ENCODE results near the gene DR1. TPM values are rescaled to one million over a fixed set of nuclear protein-coding genes. Genes with fewer than 3 reads are reported as not detected.

DR1 gene
- total and polyA plus RNA-seq, 10 of the 15 experiments (the other 5 are each of a cell fraction or from before 2014, with no cell fraction given) = 7.4 to 56.1 (median 35.4) TPM

GRCh38 chr1:93360111-93360510, 14.4 kb downstream of the DR1 start (continued):
- TF ChIP-seq SMARCA5 (IDR thresholded peaks at IDR 0.05) (no peak), GABPA (IDR thresholded peaks at IDR 0.05; ENCODE audit: low read depth) (no peak), ZBED1 (IDR thresholded peaks at IDR 0.05; ENCODE audit: borderline replicate concordance) (no peak), CREM (IDR thresholded peaks at IDR 0.05; ENCODE audit: low read depth) (no peak), TCF3 (IDR thresholded peaks at IDR 0.05; ENCODE audit: borderline replicate concordance, insufficient read depth, low read depth, low read length) (no peak)

- no peaks in the 10 kb centered on the region for H3K27me3 ChIP-seq (replicated peaks in 1 of 2; ENCODE audit: control insufficient read depth in 2 of 2, insufficient read depth in 2 of 2, low read length in 1 of 2)
- H3K4me3 ChIP-seq = no peak overlapping the region
- H3K9me3 ChIP-seq (replicated peaks; ENCODE audit: control insufficient read depth, insufficient read depth, low read length) = no peaks in the 10 kb centered on the region
- ATAC-seq (no peak), FAIRE-seq (no peak), DNase-seq (ENCODE audit: low read depth, low spot score) (no peak)
- no peak overlapping the region for H3K9ac ChIP-seq (ENCODE audit: control insufficient read depth, insufficient read depth, low read length)
- H2AFZ ChIP-seq (ENCODE audit: control insufficient read depth, low read depth, low read length) = no peak overlapping the region
- ChIA-PET RAD21 (ENCODE audit: unreplicated experiment) (no interaction called here), POLR2A (interaction anchor here (0.6 kb wide), 1 partner anchor 333 kb away, joined by 6 read pairs; no protein-coding TSS in a partner anchor), SMC1A (ENCODE audit: uncharacterized antibody, unreplicated experiment) (no interaction called here), CTCF (interaction anchor here (1.7 kb wide), 1 partner anchor 58 kb away, joined by 5 read pairs; no protein-coding TSS in a partner anchor)
- TF ChIP-seq MLLT1 (IDR thresholded peaks at IDR 0.05) (0 out of 2 replicates have a peak, but pooled peaks have one; percentile 41), RELB (IDR thresholded peaks at IDR 0.05; ENCODE audit: low read depth) (no peak)
- H3K4me2 ChIP-seq (ENCODE audit: control insufficient read depth, insufficient read depth) = no peak overlapping the region
- H3K4me1 ChIP-seq (ENCODE audit: control insufficient read depth, insufficient read depth, low read length) = no peaks in the 10 kb centered on the region; the same call in 1 of the 2 replicates
- H3K36me3 ChIP-seq (ENCODE audit: control insufficient read depth in 2 of 2, insufficient read depth in 2 of 2, low read length in 1 of 2) = peaks cover 2 to 18% of the 10 kb centered on the region in 2 experiments
- in situ Hi-C loops (cut with MboI) = no loop called here
- H3K79me2 ChIP-seq (ENCODE audit: control insufficient read depth, insufficient read depth, low read length) = peaks cover 41% of the 10 kb centered on the region
- BruUV-seq (replicated peaks) = no TSS peak
- H3K27ac ChIP-seq (ENCODE audit: control insufficient read depth, insufficient read depth) = no peak overlapping the region
- 86% methylated on average over 3 of the region's 3 CpGs for WGBS (ENCODE audit: insufficient coverage, insufficient replicate concordance, low lambda C conversion rate, missing lambda C conversion rate)
- no peaks in the 10 kb centered on the region for H4K20me1 ChIP-seq (ENCODE audit: control insufficient read depth, insufficient read depth)
- intact Hi-C loops (cut with micrococcal nuclease; ENCODE audit: unreplicated experiment) = no loop called here
These were observed 16.5 kb downstream of the DR1 start for GRCh38 chr1:93362237-93362636.

Measured in GM12878 (cell line).